Activated naive CD8-positive, alpha-beta T cell treated with anti-CD3 and anti-CD28 coated beads for 36 hours (primary cell): ENCODE results near the gene RPGRIP1L. TPM values are rescaled to one million over a fixed set of nuclear protein-coding genes. Genes with fewer than 3 reads are reported as not detected.
A peak's percentile ranks its signal among the peaks of the same experiment; 100 is the strongest.
"Not testable (repeated sequence)": the region's sequence is repeated elsewhere in the genome, so short reads cannot be mapped to it uniquely, and the experiment has no call there.

Experiments used
- DNase-seq: peaks from one replicate; pipeline ENCODE4 v3.0.0; 2021
- H3K27ac Mint-ChIP-seq: one replicate; pipeline ENCODE4 v1.8.0; 2022; ENCODE audit warnings: mild to moderate bottlenecking, moderate library complexity, mixed read lengths
- H3K27me3 Mint-ChIP-seq: one replicate; pipeline ENCODE4 v1.8.0; 2022; ENCODE audit warnings: mild to moderate bottlenecking, mixed read lengths
- H3K36me3 Mint-ChIP-seq: one replicate; pipeline ENCODE4 v1.8.0; 2021; ENCODE audit warnings: mild to moderate bottlenecking, mixed read lengths
- H3K4me1 Mint-ChIP-seq: one replicate; pipeline ENCODE4 v1.8.0; 2021; ENCODE audit warnings: mixed read lengths
- H3K4me3 Mint-ChIP-seq: one replicate; pipeline ENCODE4 v1.8.0; 2022; ENCODE audit warnings: mild to moderate bottlenecking, moderate library complexity, mixed read lengths
- H3K9me3 Mint-ChIP-seq: one replicate; pipeline ENCODE4 v1.8.0; 2022; ENCODE audit warnings: mixed read lengths
- total RNA-seq, 2 experiments: library from RNA; stranded (reverse); gene quantifications; one replicate each; pipeline ENCODE4 v1.2.3, GENCODE V29; 2021

Gene RPGRIP1L
- total RNA-seq, 2 experiments from 2014 or later = 7.1 to 8.4 TPM

DNA sequence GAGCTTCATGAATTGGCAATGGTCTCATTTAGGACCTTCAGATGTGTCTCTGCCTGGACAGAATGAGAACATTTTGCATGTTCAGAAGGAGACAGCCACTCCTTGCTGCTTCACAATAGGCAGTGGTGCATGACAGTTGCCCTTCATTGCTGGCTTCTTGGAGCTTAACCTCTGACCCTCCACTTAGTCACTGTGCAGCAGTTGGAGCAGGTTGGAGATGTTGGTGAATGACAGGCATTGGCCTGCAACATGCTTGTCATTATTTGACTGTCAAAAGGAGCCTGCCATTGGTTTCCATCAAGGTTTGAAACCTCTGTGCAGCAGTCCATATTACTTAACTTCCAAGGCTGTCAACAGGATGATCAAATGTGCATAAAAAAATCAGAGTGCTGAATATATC is 23.0 kb upstream of the RPGRIP1L start:
- Mint-ChIP-seq H3K4me1 (peaks cover 34% of the 10 kb centered on the region), H3K9me3 (peaks cover 9% of the 10 kb centered on the region)

DNA sequence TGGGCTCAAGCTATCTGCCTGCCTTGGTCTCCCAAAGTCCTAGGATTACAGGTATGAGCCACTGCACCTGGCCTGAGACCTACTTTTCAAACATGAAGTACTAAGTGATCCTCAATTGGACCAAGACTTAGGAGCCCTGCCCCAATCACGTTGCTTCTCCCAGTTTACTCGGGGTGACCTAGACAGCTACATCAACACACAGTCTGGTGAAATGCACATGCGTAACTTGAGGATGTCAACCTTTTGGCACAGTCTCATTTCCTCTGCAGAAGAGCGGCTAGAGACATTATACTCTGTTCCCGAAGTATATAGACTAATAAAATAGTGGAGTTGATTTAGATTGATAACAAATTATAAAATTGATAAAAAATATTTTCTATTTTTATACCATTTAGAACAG is 17.4 kb upstream of the RPGRIP1L start:
- Mint-ChIP-seq H3K9me3 (no peaks in the 10 kb centered on the region), H3K4me3 (no peak overlapping the region), H3K4me1 (peaks cover 27% of the 10 kb centered on the region), H3K27ac (no peak overlapping the region), H3K27me3 (no peaks in the 10 kb centered on the region), H3K36me3 (peaks cover 3% of the 10 kb centered on the region)
- DNase-seq = no peak

More for the DNA sequence above, 23.0 kb upstream of the RPGRIP1L start:
- Mint-ChIP-seq H3K27ac (no peak overlapping the region), H3K36me3 (peaks cover 17% of the 10 kb centered on the region), H3K4me3 (no peak overlapping the region), H3K27me3 (no peaks in the 10 kb centered on the region)
- no peak for DNase-seq

DNA sequence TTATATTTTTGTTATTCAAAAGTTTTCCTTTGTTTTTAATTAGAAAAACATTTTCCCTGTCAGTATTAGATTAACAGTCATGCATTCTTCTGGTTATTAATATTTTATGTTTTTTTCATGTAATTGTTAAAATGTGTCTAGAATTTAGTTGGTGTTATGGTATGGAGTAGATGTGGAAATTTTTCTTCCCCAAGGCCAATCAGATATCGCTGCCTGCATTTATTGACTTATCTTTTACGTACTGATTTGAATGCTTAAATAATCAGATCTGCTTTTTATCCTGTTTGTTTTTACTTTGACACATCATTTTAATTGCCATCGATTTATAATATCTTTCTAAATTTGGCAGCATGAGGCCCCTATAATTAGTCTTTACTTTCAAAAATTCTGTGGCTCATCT is 13.9 kb upstream of the RPGRIP1L start:
- H3K36me3 Mint-ChIP-seq = peaks cover 7% of the 10 kb centered on the region
- H3K27ac Mint-ChIP-seq = no peak overlapping the region
- H3K4me3 Mint-ChIP-seq = no peak overlapping the region
- H3K9me3 Mint-ChIP-seq = no peaks in the 10 kb centered on the region
- no peaks in the 10 kb centered on the region for H3K27me3 Mint-ChIP-seq
- H3K4me1 Mint-ChIP-seq = peaks cover 33% of the 10 kb centered on the region
- DNase-seq = no peak

DNA sequence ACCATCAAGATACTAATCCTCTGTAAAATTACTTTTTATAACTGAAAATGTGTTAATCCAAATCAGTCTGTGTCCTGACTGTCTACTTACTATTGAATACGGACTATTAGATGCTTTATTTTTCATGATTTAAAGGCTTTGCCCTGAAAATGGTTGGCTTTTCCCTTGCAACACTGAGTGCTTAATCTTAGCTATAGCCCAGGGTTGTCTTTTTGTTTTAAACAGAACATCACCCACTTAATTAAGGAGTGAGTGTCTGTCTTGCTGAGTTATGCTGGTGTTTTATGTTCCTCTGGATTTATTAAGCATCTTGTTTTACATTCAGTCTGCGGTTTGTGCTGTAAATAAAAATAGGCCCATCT is 11.3 kb upstream of the RPGRIP1L start:
- peaks cover 11% of the 10 kb centered on the region for H3K36me3 Mint-ChIP-seq

DNA sequence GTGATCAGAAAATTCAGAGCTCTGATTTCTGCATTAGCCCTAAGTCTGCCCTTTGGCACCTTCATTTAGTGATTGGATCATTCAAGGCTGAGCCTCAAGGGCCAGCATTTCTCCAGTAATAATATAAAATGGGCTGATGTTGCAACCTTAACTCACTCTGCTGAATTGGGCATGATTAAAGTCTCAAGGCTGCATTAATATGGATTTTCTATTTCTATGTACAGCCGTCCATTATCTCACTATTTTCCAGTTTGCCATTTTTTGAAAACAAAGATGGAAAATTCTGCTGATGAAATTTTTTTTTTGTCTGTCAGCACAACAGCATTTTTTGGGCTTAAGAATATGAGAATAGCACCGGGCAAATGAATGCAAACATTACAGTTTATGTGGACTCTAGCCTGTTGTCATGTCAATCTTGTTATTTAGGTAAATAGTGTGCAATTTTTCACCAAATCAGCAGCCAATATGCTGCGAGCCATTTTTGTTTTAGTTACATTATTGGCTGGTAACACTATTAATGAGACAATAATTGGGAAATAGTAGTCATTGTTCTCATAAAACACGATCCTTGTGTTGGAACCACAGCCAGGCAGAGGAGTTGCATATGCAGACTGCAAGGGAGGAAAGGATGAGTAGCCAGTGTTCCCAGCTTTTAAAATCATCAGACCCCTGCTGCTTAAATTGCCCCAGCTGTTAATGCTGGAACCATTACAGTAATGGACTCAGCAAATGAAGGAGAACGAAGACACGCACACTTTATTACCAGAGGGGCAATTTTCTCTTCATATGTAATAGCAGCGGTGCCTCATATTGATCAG is 10.8 kb upstream of the RPGRIP1L start:
- no peaks in the 10 kb centered on the region for H3K9me3 Mint-ChIP-seq
- no peak overlapping the region for H3K4me3 Mint-ChIP-seq
- H3K27ac Mint-ChIP-seq = no peak overlapping the region
- H3K4me1 Mint-ChIP-seq = peaks cover 31% of the 10 kb centered on the region
- peaks cover 11% of the 10 kb centered on the region for H3K36me3 Mint-ChIP-seq
- no peak for DNase-seq
- H3K27me3 Mint-ChIP-seq = no peaks in the 10 kb centered on the region

More for the DNA sequence above, 11.3 kb upstream of the RPGRIP1L start:
- H3K27ac Mint-ChIP-seq = no peak overlapping the region
- H3K4me1 Mint-ChIP-seq = peaks cover 31% of the 10 kb centered on the region
- H3K27me3 Mint-ChIP-seq = no peaks in the 10 kb centered on the region
- DNase-seq = no peak
- H3K4me3 Mint-ChIP-seq = no peak overlapping the region
- H3K9me3 Mint-ChIP-seq = no peaks in the 10 kb centered on the region

DNA sequence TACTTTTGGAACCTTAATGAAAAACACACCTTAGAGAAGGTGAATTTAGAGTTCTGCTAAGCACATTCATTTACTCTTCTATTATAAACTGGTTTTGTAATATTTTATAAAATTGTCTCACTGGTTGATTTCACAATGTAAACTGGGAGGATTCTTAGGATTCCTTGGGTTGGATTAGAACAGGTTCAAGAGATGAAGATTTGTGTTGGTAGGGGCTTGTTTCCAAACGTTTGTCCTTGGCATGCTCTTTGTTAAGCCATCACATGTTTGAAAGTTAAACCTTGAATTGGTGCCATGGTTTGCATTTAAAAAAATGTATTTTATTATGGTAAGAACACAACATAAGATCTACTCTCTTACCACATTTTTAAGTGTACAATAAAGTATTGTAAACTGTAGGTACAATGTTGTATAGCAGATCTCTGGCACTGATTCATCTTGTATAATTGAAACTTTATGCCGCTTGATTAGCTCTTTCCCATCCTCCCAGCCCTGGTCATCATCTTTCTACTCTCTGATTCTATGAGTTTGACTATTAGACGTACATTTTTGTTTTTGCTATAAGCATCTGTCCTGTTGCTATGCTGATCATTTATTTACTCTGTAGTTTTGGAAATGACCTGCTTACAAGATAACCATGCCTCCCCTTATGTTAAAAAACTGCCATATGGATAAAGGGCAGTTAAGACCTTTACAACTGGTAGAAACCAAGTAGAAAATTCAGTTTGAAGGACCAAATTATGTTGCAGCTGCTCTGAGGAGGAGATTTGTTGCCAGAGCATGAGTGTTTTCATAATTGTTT is 9.9 kb upstream of the RPGRIP1L start:
- H3K4me3 Mint-ChIP-seq = no peak overlapping the region
- DNase-seq = no peak
- no peaks in the 10 kb centered on the region for H3K9me3 Mint-ChIP-seq
- H3K27ac Mint-ChIP-seq = no peak overlapping the region
- no peaks in the 10 kb centered on the region for H3K27me3 Mint-ChIP-seq
- peaks cover 13% of the 10 kb centered on the region for H3K36me3 Mint-ChIP-seq
- peaks cover 34% of the 10 kb centered on the region for H3K4me1 Mint-ChIP-seq

DNA sequence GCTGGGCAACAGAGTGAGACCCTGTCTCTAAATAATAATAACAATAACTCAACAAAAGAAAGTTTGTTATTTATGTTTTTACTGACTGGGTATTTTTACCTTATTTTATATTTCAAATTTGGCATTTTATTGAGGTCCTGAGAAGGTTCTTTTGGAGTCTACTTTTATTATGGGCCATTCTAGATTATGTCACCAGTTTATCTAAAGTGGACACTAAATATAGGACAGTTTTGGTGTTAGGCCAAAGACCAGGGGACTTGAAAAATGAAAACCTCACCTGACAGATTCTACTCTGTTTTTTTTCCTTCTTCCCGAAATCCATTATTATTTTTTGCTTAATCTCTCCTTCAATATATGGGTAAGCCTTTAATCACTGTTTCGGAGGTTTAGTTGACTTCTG is 8.4 kb upstream of the RPGRIP1L start:
- Mint-ChIP-seq H3K4me3 (no peak overlapping the region), H3K36me3 (peaks cover 24% of the 10 kb centered on the region), H3K27me3 (no peaks in the 10 kb centered on the region), H3K9me3 (no peaks in the 10 kb centered on the region), H3K27ac (no peak overlapping the region), H3K4me1 (peaks cover 40% of the 10 kb centered on the region)
- no peak for DNase-seq

DNA sequence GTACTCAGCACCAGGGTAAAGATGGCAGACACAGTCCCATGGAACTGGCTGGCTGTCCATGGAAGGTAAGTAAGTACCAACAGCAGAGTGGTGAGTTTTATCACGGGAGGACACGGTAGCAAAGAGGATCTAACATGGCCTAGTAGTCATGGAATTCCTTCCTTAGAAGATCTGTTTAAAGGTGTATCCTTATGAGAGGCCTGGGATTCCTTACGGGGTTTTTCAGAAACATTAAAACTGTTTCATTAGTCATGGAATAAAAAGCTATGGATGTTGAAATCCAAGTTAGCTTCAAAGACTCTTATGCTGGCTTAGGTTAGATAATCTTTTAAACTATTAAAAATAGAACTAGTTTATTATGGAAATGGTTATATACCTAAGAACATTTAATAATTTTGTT is 7.7 kb upstream of the RPGRIP1L start:
- Mint-ChIP-seq H3K36me3 (peaks cover 30% of the 10 kb centered on the region), H3K4me1 (peaks cover 44% of the 10 kb centered on the region)
- DNase-seq = no peak

DNA sequence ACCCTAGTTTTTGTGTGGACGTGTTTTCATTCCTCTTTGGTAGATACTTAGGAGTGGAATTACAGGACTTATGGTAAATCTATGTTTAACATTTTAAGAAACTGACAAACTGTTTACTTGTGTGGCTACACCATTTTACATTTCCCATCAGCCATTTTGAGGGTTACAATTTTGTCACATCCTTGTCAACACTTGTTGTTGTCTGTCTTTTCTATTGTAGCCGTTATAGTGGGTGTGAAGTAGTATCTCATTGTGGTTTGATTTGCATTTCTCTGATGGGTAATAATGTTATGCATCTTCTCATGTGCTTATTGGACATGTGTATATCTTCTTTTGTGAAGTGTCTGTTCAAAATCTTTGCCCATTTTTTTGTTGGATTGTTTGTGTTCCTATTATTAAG is 4.8 kb upstream of the RPGRIP1L start:
- peaks cover 35% of the 10 kb centered on the region for H3K4me1 Mint-ChIP-seq
- H3K9me3 Mint-ChIP-seq = no peaks in the 10 kb centered on the region
- H3K27ac Mint-ChIP-seq = no peak overlapping the region
- H3K4me3 Mint-ChIP-seq = no peak overlapping the region
- H3K36me3 Mint-ChIP-seq = peaks cover 32% of the 10 kb centered on the region
- no peaks in the 10 kb centered on the region for H3K27me3 Mint-ChIP-seq
- DNase-seq = no peak

More for the DNA sequence above, 7.7 kb upstream of the RPGRIP1L start:
- no peaks in the 10 kb centered on the region for H3K9me3 Mint-ChIP-seq
- H3K27me3 Mint-ChIP-seq = no peaks in the 10 kb centered on the region
- H3K27ac Mint-ChIP-seq = no peak overlapping the region
- H3K4me3 Mint-ChIP-seq = no peak overlapping the region

DNA sequence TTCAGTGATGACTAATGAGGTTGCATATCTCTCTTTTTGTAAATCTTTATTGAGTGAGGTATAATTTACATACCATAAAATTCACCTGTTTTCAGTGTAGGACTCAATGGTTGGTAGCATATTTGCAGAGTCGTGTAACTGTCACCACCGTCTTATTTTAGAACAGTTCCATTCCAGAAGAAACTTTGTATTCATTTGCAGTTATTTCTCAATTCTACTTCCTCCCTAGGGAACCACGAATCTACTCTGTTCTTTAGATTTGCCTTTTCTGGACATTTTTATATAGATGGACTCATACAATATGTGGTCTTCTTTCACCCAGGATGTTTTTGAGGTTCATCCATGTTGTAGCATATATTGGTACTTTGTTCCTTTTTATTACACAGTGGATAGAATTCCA is 4.0 kb upstream of the RPGRIP1L start:
- Mint-ChIP-seq H3K36me3 (peaks cover 30% of the 10 kb centered on the region), H3K4me1 (peaks cover 31% of the 10 kb centered on the region), H3K4me3 (no peak overlapping the region), H3K27ac (no peak overlapping the region), H3K9me3 (no peaks in the 10 kb centered on the region), H3K27me3 (no peaks in the 10 kb centered on the region)
- DNase-seq = no peak

DNA sequence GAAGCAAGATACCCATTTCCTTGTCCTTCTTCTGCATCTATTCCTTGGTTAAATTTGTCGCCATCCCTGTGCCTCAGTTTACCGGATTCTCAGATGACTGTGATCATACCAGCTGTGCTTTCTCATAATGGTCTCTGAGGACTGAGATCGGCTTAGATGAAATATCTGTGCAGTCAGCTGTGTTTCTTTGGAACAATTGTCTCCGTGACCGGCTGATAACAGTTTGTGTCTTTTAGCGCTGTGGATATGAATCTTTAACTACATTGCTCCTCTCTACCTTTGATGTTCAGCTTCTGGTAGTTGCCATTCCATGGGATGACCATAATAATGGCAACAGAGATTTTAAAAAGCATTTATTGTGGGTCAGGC is 770 bp upstream of the RPGRIP1L start:
- peaks cover 24% of the 10 kb centered on the region for H3K36me3 Mint-ChIP-seq
- H3K4me3 Mint-ChIP-seq = peak overlapping the region; percentile 97
- H3K27me3 Mint-ChIP-seq = no peaks in the 10 kb centered on the region
- no peaks in the 10 kb centered on the region for H3K9me3 Mint-ChIP-seq
- peak overlapping the region; percentile 93 for H3K27ac Mint-ChIP-seq
- no peak for DNase-seq
- H3K4me1 Mint-ChIP-seq = peaks cover 27% of the 10 kb centered on the region

DNA sequence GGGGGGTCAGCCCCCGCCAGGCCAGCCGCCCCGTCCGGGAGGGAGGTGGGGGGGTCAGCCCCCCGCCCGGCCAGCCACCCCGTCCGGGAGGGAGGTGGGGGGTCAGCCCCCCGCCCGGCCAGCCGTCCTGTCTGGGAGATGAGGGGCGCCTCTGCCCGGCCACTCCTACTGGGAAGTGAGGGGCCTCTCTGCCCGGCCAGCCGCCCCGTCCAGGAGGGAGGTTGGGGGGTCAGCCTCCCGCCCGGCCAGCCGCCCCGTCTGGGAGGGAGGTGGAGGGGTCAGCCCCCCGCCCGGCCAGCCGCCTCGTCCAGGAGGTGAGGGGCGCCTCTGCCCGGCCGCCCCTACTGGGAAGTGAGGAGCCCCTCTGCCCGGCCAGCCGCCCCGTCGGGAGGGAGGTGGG is 5.4 kb downstream of the RPGRIP1L start:
- H3K4me1 Mint-ChIP-seq, H3K4me3 Mint-ChIP-seq, H3K27ac Mint-ChIP-seq, H3K27me3 Mint-ChIP-seq, DNase-seq, H3K9me3 Mint-ChIP-seq, H3K36me3 Mint-ChIP-seq: not testable (repeated sequence)

DNA sequence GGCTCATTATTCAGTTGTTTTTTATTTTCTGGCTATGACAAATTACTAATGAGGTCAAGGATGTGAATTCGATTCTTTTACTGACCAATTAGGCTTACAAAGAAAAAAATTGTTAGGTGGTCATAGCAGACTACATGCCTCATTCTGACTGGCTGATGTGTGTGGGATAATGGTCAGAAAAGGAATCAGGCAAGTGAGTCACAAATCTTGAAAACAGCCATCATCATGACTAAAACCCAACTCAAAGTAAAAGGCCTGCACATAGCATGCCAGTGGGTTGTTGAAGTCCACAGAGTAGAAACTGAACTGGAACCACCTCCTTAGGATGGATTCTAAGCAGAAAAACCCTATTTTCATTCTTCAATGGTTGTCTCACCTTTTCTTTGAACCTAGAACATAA is 8.6 kb downstream of the RPGRIP1L start:
- Mint-ChIP-seq H3K4me3 (no peak overlapping the region), H3K9me3 (no peaks in the 10 kb centered on the region), H3K36me3 (peaks cover 11% of the 10 kb centered on the region), H3K27me3 (no peaks in the 10 kb centered on the region), H3K27ac (no peak overlapping the region), H3K4me1 (peaks cover 2% of the 10 kb centered on the region)
- DNase-seq = no peak

DNA sequence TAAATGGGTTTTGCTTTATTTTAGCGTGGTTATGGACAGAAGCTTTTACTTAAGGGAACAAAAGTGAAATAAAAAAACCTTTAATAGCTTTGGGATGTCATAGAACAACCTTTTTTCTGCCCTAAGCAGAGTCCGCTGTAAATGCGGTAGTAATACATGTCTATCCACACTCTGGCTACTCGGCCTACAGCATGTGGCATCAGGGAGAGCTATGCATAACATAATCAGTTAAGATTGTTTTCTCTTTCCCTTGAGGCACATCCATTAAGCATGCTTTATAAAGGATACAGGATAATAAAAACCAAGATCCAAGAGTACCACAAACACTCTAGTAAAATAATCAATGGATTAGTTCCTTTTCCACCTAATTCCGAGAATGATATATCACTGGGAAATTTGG is 10.3 kb downstream of the RPGRIP1L start:
- DNase-seq = no peak
- Mint-ChIP-seq H3K27me3 (no peaks in the 10 kb centered on the region), H3K4me1 (peaks cover 2% of the 10 kb centered on the region), H3K36me3 (peaks cover 8% of the 10 kb centered on the region), H3K4me3 (no peak overlapping the region), H3K9me3 (no peaks in the 10 kb centered on the region), H3K27ac (no peak overlapping the region)

DNA sequence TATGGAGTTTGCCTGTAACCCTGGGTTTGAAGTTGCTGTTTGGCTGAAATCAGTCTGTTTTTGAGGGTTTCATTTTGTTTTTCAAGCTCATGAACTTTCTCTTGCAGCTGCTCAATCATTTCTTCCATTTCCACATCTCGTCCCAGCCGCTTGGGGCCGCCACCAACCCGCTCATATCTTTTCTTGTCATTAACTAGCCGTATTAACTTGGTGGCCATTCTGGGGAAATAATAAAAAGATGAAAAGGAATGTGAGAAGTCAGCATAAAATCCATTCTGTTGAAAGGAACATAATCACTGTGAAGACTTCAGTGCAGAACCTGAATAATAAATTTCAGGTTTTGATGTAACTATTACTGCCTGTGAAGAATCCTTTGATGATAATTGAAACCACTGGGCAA is 11.5 kb downstream of the RPGRIP1L start:
- Mint-ChIP-seq H3K4me3 (no peak overlapping the region), H3K27ac (no peak overlapping the region), H3K4me1 (peaks cover 2% of the 10 kb centered on the region), H3K36me3 (peaks cover 8% of the 10 kb centered on the region), H3K27me3 (no peaks in the 10 kb centered on the region), H3K9me3 (no peaks in the 10 kb centered on the region)
- DNase-seq = no peak

DNA sequence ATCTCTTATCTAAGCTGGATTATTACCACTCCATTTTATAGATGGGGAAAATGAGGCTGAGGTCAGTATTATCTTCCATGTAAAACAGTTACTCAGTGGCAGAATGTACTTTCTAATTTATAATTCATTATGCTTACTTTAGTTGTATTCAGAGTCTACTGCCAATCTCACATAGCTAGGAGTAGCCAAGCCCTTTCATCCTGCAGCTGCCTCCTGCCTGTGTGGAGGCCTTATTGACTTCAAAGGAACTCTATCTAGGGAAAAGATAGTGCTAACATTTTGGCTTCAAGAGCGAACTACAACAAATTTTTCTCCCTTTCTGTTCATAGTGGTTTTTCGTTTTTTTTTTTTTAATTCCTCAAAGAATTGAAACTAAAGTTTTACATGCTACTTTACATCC is 12.9 kb downstream of the RPGRIP1L start:
- H3K4me3 Mint-ChIP-seq = no peak overlapping the region
- H3K27me3 Mint-ChIP-seq = no peaks in the 10 kb centered on the region
- no peaks in the 10 kb centered on the region for H3K9me3 Mint-ChIP-seq
- DNase-seq = no peak
- H3K4me1 Mint-ChIP-seq = peaks cover 2% of the 10 kb centered on the region
- no peak overlapping the region for H3K27ac Mint-ChIP-seq
- peaks cover 12% of the 10 kb centered on the region for H3K36me3 Mint-ChIP-seq
